Osteoblast (primary cell): Measurements from ENCODE around the gene DEFB113. TPM values are rescaled to one million over a fixed set of nuclear protein-coding genes. Genes with fewer than 3 reads are reported as not detected.

Experiments
- DNase-seq: peaks from one replicate; pipeline ENCODE4 v3.0.0; 2011; ENCODE audit warnings: low spot score, mixed read lengths; ENCODE audit not compliant: insufficient read length; ENCODE audit errors: missing footprints
- H2AFZ ChIP-seq: 2 replicates; pipeline ENCODE4 v1.6.0; 2011; ENCODE audit warnings: mild to moderate bottlenecking, low read length
- H3K27ac ChIP-seq: 2 replicates; pipeline ENCODE4 v1.5.1; 2011; ENCODE audit warnings: mild to moderate bottlenecking, low read depth, low read length, moderate library complexity
- H3K27me3 ChIP-seq: 2 replicates; pipeline ENCODE4 v1.6.0; 2012; ENCODE audit warnings: mild to moderate bottlenecking, control low read depth, inconsistent platforms, low read length, moderate library complexity; ENCODE audit not compliant: insufficient read depth
- H3K36me3 ChIP-seq: 2 replicates; pipeline ENCODE4 v1.5.1; 2011; ENCODE audit warnings: mild to moderate bottlenecking, low read length, control low read depth, moderate library complexity; ENCODE audit not compliant: insufficient read depth
- H3K4me1 ChIP-seq: 2 replicates; pipeline ENCODE4 v1.5.1; 2011; ENCODE audit warnings: mild to moderate bottlenecking, low read length, control low read depth, moderate library complexity; ENCODE audit not compliant: insufficient read depth
- H3K4me2 ChIP-seq: 2 replicates; pipeline ENCODE4 v1.6.0; 2011; ENCODE audit warnings: mild to moderate bottlenecking, low read length; ENCODE audit not compliant: insufficient read depth
- H3K4me3 ChIP-seq: fragments of 200-600 bp; sonication (generic); 3 replicates; pipeline ENCODE4 v1.5.1; 2012; ENCODE audit warnings: mild to moderate bottlenecking, low read length, inconsistent platforms; ENCODE audit not compliant: insufficient read depth
- H3K79me2 ChIP-seq: 2 replicates; pipeline ENCODE4 v1.6.0; 2012; ENCODE audit warnings: mild to moderate bottlenecking, low read length, control low read depth, inconsistent platforms; ENCODE audit not compliant: insufficient read depth
- H3K9me3 ChIP-seq: 2 replicates; pipeline ENCODE4 v1.5.1; 2011; ENCODE audit warnings: low read depth, low read length, control low read depth
- H4K20me1 ChIP-seq: 2 replicates; pipeline ENCODE4 v1.6.0; 2012; ENCODE audit warnings: mild to moderate bottlenecking, low read length, control low read depth; ENCODE audit not compliant: insufficient read depth
- total RNA-seq: library from RNA; depleted of rRNA; stranded (reverse); fragments of >200 nt; gene quantifications from 2 replicates; pipeline ENCODE4 v1.2.3, GENCODE V29; 2012
- TF ChIP-seq, protein P1 (sequence below): IDR thresholded peaks from 2 replicates; pipeline ENCODE4 v1.5.1; 2011; ENCODE audit warnings: mild to moderate bottlenecking, low read depth, low read length, moderate library complexity; ENCODE audit errors: extremely low read depth

The DEFB113 gene
- total RNA-seq, 1 donor: not detected

GRCh38 chr6:49966334-49966733, 3.1 kb downstream of the DEFB113 start:
- Histone ChIP-seq H3K36me3 (no peaks in the 10 kb centered on the region), H3K79me2 (no peaks in the 10 kb centered on the region), H3K9me3 (no peaks in the 10 kb centered on the region), H3K4me1 (no peaks in the 10 kb centered on the region), H3K4me3 (no peak overlapping the region), H3K27ac (no peak overlapping the region), H3K27me3 (no peaks in the 10 kb centered on the region), H3K4me2 (no peak overlapping the region), H2AFZ (no peak overlapping the region), H4K20me1 (no peaks in the 10 kb centered on the region)
- no peak for DNase-seq
- TF ChIP-seq, protein P1, sequence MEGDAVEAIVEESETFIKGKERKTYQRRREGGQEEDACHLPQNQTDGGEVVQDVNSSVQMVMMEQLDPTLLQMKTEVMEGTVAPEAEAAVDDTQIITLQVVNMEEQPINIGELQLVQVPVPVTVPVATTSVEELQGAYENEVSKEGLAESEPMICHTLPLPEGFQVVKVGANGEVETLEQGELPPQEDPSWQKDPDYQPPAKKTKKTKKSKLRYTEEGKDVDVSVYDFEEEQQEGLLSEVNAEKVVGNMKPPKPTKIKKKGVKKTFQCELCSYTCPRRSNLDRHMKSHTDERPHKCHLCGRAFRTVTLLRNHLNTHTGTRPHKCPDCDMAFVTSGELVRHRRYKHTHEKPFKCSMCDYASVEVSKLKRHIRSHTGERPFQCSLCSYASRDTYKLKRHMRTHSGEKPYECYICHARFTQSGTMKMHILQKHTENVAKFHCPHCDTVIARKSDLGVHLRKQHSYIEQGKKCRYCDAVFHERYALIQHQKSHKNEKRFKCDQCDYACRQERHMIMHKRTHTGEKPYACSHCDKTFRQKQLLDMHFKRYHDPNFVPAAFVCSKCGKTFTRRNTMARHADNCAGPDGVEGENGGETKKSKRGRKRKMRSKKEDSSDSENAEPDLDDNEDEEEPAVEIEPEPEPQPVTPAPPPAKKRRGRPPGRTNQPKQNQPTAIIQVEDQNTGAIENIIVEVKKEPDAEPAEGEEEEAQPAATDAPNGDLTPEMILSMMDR: no peak

DNA sequence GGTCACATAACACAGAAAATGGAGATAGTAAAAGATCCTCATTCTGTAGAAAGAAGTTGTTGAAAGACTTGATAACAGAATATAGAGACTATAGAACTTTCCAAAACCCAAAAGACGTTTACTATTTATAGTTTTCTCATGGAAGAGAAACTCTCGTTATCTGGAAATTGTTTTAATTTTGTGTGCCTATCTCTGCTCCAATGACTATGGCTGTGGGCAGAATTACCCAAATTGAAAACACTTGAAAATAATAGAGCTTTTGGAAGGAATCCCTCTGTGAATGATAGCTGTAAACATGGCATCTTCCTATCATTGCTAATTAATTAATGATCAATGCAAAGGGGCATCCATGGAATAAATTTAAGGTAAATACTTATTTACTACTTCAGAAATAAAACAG, 5.4 kb downstream of the DEFB113 start, which contains the start of gene DEFB114:
Gene DEFB114 (minus strand): TSS at position 101 of the 400 bp plus-strand sequence. CDS start 59 bp downstream, at position 42.
- Histone ChIP-seq H3K36me3 (no peaks in the 10 kb centered on the region), H3K4me1 (no peaks in the 10 kb centered on the region), H3K4me2 (no peak within 1 kb of the TSS), H2AFZ (no peak within 1 kb of the TSS), H3K9me3 (no peaks in the 10 kb centered on the region), H3K27ac (no peak within 1 kb of the TSS), H3K79me2 (no peaks in the 10 kb centered on the region), H4K20me1 (no peaks in the 10 kb centered on the region), H3K4me3 (no peak within 1 kb of the TSS), H3K27me3 (no peaks in the 10 kb centered on the region)
- TF ChIP-seq, protein P1: no peak
- DNase-seq: no peak

DNA sequence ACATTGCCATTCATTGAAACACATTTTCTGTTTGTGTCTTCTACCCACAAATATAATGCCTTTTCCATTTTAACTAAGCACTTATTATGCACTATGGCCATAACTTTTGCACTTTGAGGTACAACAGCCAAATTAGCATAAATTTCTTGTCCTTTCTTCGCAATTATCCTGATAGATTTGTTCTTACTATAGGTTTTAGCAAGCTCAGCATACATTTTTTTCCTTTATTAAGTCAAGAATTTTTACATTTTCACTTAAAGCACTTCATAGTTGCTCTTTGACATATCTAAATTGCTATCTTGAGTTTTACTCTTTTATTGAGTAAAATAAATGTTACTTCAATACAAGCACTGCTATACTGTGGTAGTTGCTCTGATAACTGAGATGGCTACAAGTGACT, 11.2 kb downstream of the DEFB113 start:
- no peak overlapping the region for H3K4me2 ChIP-seq
- no peak overlapping the region for H3K27ac ChIP-seq
- DNase-seq: no peak
- H3K36me3 ChIP-seq: no peaks in the 10 kb centered on the region
- TF ChIP-seq, protein P1: no peak
- no peaks in the 10 kb centered on the region for H4K20me1 ChIP-seq
- H3K9me3 ChIP-seq: no peaks in the 10 kb centered on the region
- no peak overlapping the region for H3K4me3 ChIP-seq
- H3K79me2 ChIP-seq: no peaks in the 10 kb centered on the region
- H2AFZ ChIP-seq: no peak overlapping the region
- no peaks in the 10 kb centered on the region for H3K27me3 ChIP-seq
- no peaks in the 10 kb centered on the region for H3K4me1 ChIP-seq

DNA sequence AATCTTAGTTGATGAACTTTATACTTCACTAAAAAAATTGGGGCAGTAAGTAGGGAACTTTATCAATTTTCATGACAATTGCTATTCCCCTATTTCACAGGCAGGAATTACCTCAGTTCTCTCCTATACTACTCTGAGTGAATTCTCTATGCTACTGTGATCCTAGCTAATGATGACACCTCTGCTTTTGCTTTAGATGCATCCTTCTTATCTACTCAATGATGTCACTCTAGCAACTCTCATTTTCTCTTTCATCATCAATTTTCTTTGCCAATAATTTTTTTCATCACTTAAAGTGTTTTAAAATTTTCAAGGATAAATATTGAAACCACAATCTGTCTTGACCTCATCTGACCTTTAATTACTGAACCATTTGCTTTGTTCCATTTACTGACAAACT, 13.6 kb downstream of the DEFB113 start:
- TF ChIP-seq, protein P1: no peak
- no peaks in the 10 kb centered on the region for H3K36me3 ChIP-seq
- no peaks in the 10 kb centered on the region for H3K4me1 ChIP-seq

More for the DNA sequence above, 13.6 kb downstream of the DEFB113 start:
- no peak for DNase-seq
- H3K79me2 ChIP-seq: no peaks in the 10 kb centered on the region
- no peak overlapping the region for H3K27ac ChIP-seq
- H4K20me1 ChIP-seq: no peaks in the 10 kb centered on the region
- H3K4me2 ChIP-seq: no peak overlapping the region
- no peaks in the 10 kb centered on the region for H3K27me3 ChIP-seq
- H2AFZ ChIP-seq: no peak overlapping the region
- H3K4me3 ChIP-seq: no peak overlapping the region
- no peaks in the 10 kb centered on the region for H3K9me3 ChIP-seq
